Stromal cell of bone marrow (primary cell): ENCODE results near the gene NOS1AP.
"Not testable (repeated sequence)": the region's sequence is repeated elsewhere in the genome, so short reads cannot be mapped to it uniquely, and the experiment has no call there.

ENCODE experiments used
- DNase-seq: peaks from one replicate; pipeline ENCODE4 v3.0.0-alpha.2; 2012; ENCODE audit warnings: low read depth

Gene NOS1AP

DNA sequence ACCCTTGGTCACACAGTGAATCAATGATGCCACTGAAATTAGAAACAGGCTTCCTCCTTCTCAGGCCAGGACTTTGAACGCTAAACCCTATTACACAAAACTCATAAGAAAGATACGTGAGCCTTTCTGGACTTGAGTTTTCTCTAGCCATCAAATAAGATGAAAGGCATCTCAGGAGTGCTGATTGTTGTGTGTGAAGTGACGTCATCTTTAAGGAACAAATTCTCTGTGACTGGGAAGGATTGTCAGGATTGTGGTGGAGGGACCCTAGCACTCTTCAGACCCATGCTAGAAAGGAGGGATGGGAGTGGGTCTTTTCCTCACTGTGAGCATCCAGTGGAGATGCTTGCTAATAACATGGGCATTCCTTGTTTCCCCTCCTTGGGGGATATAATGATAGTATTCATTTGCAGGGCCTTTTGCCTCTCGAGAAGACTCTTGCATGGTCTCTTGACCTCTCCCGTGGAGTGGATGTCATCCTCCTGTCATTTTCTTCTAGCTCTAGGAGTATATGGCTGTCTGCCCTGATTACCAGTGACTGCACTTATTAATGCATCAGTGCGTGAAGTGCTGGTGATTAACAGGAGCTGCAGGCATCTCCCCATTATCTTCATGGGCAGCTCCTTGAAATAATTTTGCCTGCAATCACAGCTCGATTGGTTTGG is 267.3 kb downstream of the NOS1AP start:
- no peak for DNase-seq

DNA sequence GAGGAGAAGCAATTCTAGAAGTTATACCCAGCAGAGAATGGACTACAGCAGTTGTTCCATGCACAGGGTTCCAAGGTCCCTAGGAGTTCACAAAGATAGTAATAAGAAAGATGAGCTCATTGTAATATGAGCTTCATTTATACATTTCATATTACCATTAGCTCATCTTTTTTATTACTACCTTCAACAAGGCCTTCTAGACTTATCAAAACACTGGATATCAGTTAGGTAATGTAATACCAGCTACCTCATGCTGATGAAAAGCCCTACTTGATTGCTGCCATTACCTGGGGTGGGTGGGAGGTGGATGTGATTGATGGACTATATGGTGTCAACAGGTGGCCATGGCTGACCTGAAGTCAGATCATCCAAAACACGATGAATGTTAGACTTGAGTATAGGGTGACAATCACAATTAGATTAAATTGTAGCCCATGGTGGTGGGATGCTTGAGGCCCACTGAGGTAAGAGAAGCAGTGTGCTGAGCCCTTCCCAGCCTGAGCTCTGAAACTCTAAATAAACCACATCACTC is 273.0 kb downstream of the NOS1AP start:
- no peak for DNase-seq

- no peak for DNase-seq
Measured at GRCh38 chr1:162343470-162343869, 274.0 kb downstream of the NOS1AP start.

DNA sequence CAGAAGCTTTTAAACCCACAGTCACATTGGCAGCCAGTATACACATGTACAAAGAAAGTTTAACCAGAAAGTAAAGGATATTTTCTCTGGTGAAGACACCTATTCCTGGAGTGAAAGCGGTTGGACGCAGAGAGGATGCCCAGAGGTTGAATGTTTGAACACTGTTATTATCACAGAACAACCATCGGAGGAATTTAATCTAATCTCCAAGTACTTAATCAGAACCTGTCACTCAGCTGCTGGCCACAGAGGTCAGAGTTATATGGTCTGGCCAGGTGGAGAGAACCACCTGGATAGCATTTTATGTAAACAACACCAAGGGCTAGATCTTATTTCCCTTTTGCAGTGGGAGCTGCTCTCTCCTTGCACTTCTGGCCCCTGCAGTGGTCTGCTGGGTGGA is 277.8 kb downstream of the NOS1AP start:
- no peak for DNase-seq

DNA sequence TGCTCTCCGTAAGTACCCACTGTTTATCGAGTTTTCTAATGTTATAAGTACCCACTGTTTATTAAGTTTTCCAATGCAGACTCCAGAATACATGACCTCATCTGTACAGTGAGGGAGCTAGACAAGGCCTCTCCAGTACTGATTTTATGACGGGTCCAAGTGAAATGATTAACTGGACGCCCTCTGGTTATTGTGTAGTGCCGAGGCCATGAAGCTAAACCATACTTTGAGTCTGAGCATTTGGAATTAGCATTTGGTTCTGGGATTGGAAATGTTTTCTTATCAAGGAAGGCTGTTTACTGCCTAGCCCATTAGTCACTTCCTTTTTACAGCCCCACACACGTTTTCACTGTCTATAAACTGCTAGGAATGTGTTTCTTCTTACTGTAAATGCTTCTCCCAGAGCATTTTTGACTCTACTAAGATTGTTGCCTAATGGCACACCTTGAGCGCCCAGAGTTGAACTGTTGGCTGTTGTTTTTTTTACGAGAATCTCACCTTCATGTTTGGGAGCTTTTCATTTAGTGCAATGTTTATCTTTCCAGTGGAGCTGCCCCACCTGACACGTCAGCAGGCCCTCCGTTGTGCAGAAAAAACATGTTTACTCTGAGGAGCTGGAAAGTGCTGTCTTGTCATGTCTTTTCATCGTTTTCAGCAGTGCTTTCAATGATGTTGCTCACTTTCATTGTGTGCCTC is 280.3 kb downstream of the NOS1AP start:
- no peak for DNase-seq

- DNase-seq = no peak
Measured at GRCh38 chr1:162351246-162351842, 281.9 kb downstream of the NOS1AP start.

GRCh38 chr1:162351874-162352273 is 282.4 kb downstream of the NOS1AP start:
- DNase-seq = not testable (repeated sequence)

DNA sequence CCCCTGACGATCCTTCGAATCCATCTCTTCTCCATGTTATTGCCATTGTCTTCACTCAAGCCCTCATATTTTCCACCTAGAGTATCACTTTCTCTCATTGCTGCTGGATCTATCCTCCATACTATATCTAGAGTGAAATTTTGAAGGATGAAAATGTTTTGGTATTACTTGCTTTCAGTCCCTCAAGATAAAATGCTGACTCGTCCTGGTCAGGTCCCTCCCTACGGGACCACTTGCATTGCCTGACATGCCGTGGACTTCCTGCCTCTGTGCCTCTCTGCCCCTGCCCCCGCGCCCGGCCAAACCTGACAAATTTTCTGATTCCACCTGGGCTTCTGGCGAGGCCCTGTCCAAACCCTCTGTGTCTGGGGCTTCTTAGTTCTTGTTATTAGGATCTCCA is 283.6 kb downstream of the NOS1AP start:
- no peak for DNase-seq

- no peak for DNase-seq
Measured at GRCh38 chr1:162353702-162354101, 284.2 kb downstream of the NOS1AP start.

GRCh38 chr1:162357681-162358266 is 288.3 kb downstream of the NOS1AP start:
- peak; percentile 22 for DNase-seq

- no peak for DNase-seq
Measured at GRCh38 chr1:162358928-162359327, 289.4 kb downstream of the NOS1AP start.

DNA sequence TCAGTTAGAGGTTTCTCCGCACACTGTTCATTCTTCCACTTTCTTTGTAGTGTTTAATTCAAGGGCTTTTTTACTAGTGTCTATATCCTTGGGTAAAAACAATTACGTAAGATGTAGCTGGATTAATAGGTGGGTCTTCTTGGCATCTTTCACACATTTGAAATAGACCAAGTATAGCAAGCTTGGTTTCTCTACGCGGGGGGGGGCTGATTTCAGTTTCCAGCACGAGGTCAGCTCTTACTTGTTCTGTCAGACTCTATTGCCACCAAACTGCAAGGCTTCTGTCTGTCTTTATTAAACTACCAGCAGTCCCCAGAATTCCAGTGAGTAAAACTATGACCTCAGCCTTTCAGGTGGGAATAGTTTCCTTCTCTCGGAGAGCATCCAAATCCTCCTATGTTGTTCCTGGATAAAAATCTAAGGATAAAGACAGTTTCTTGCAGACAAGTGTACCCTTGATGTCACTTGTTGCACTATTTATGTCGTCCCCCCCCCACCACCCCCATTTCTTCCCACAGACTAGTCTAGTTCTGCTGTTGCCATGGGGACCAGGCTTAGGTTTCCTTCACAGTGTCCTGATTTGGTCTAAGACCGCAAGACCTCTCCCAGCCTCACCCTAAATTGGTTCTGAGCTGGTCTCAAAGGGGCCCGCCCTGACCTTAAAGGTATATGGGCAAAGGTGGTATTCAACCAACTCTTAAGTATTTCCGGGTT is 290.2 kb downstream of the NOS1AP start:
- no peak for DNase-seq

GRCh38 chr1:162360237-162360873 is 290.9 kb downstream of the NOS1AP start:
- no peak for DNase-seq

- DNase-seq = no peak
Measured at GRCh38 chr1:162360874-162361260, 291.4 kb downstream of the NOS1AP start.

GRCh38 chr1:162361349-162361748 is 291.9 kb downstream of the NOS1AP start:
- no peak for DNase-seq

- no peak for DNase-seq
Measured at GRCh38 chr1:162363823-162364222, 294.3 kb downstream of the NOS1AP start.

GRCh38 chr1:162364498-162364897 is 295.0 kb downstream of the NOS1AP start:
- DNase-seq = no peak

- DNase-seq = no peak
Measured at GRCh38 chr1:162365284-162366020, 296.0 kb downstream of the NOS1AP start.

- DNase-seq = no peak
Measured at GRCh38 chr1:162366149-162366548, 296.7 kb downstream of the NOS1AP start.

DNA sequence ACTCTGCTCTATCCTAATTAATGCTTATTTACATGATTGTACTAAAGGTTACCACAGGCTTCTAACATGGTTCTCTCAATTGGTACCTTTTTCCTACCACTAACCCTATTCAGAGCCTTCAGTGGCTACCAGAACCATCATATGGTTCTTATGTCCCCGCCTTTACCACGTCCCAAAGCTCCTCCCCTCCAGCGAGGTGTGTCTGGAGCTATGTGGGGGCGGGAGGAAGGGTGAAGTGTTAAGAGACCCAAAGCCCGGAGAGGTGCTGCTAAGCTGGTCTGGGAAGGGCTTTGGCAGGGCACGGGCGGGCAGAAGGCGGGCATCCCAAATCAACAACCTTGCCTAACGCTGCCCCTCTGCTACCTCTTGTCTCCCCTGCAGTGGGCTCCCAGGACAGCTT is 297.2 kb downstream of the NOS1AP start:
- no peak for DNase-seq

DNA sequence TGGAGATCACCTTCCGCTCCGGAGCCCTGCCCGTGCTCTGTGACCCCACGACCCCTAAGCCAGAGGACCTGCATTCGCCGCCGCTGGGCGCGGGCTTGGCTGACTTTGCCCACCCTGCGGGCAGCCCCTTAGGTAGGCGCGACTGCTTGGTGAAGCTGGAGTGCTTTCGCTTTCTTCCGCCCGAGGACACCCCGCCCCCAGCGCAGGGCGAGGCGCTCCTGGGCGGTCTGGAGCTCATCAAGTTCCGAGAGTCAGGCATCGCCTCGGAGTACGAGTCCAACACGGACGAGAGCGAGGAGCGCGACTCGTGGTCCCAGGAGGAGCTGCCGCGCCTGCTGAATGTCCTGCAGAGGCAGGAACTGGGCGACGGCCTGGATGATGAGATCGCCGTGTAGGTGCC is 297.6 kb downstream of the NOS1AP start:
- DNase-seq = no peak
